GM21723 (cell line): ENCODE measurements around the gene TLX2.
"Not testable (repeated sequence)": the region's sequence is repeated elsewhere in the genome, so short reads cannot be mapped to it uniquely, and the experiment has no call there.

Source experiments
- ATAC-seq: cut with Tn5 transposase; IDR thresholded peaks from one replicate; pipeline ENCODE4 v1.9.1; 2021; ENCODE audit warnings: mild to moderate bottlenecking, moderate library complexity; ENCODE audit not compliant: unreplicated experiment

The TLX2 gene

GRCh38 chr2:74553892-74554819 lies 39.9 kb downstream of the TLX2 start, which contains the start of the genes DOK1 and LOXL3:
DOK1 (plus strand) TSS chr2:74554720; CDS start chr2:74554755, 35 bp downstream.
LOXL3 (minus strand) TSS chr2:74553942; CDS start chr2:74552634, 1,308 bp downstream.
- ATAC-seq: peak; percentile 59

- peak; percentile 40 for ATAC-seq
These were observed 40.7 kb downstream of the TLX2 start for GRCh38 chr2:74554820-74555531.

- ATAC-seq: no peak
These were observed 41.4 kb downstream of the TLX2 start for GRCh38 chr2:74555610-74556103.

- ATAC-seq: no peak
These were observed 41.9 kb downstream of the TLX2 start for GRCh38 chr2:74556159-74556558.

GRCh38 chr2:74556831-74557370 lies 42.7 kb downstream of the TLX2 start:
- ATAC-seq: no peak

GRCh38 chr2:74558284-74559230 lies 44.3 kb downstream of the TLX2 start:
- no peak for ATAC-seq

- no peak for ATAC-seq
These were observed 45.7 kb downstream of the TLX2 start for GRCh38 chr2:74559912-74560311.

GRCh38 chr2:74560591-74560990 lies 46.3 kb downstream of the TLX2 start:
- ATAC-seq: no peak

GRCh38 chr2:74561022-74561421 lies 46.8 kb downstream of the TLX2 start:
- not testable (repeated sequence) for ATAC-seq

GRCh38 chr2:74562126-74562775 lies 48.0 kb downstream of the TLX2 start:
- no peak for ATAC-seq

- no peak for ATAC-seq
These were observed 50.0 kb downstream of the TLX2 start for GRCh38 chr2:74564222-74564621.

GRCh38 chr2:74566076-74566753 lies 52.0 kb downstream of the TLX2 start:
- ATAC-seq: no peak

- no peak for ATAC-seq
These were observed 52.5 kb downstream of the TLX2 start for GRCh38 chr2:74566754-74567085.
